C4-2B (cell line): ENCODE measurements around the gene ETFA.
A peak's percentile ranks its signal among the peaks of the same experiment; 100 is the strongest.

Experiments used
- H3K27ac ChIP-seq: fragments of 450-650 bp; 2 replicates; pipeline ENCODE4 v1.5.1; 2017
- ZFX ChIP-seq: fragments of 450-650 bp; IDR thresholded peaks from 2 replicates; pipeline ENCODE4 v1.6.1; 2017
- TF ChIP-seq, protein P1 (sequence below): fragments of 450-650 bp; conservative IDR thresholded peaks from 2 replicates; pipeline ENCODE4 v1.5.1; 2017; ENCODE audit warnings: mild to moderate bottlenecking

The ETFA gene

DNA sequence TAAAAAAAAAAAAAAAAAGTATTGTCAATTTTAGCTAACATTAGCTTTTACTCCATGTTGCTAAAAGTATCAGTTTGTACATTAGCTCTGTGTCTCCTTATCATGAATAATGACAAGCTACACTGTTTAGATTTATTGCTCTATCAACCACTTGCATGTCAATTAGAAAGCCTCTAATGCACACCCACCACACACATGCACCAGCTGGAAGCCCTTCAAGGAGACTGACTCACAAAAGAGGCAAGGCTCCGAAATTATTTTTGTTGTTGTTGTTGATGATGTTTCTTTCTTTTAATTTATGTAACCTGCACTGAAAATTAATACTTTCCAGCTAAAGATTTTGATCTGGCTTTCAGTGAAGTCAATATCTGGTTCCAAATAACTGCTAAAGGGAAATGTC lies 71.5 kb downstream of the ETFA start:
- TF ChIP-seq ZFX: no peak
- TF ChIP-seq, protein P1, sequence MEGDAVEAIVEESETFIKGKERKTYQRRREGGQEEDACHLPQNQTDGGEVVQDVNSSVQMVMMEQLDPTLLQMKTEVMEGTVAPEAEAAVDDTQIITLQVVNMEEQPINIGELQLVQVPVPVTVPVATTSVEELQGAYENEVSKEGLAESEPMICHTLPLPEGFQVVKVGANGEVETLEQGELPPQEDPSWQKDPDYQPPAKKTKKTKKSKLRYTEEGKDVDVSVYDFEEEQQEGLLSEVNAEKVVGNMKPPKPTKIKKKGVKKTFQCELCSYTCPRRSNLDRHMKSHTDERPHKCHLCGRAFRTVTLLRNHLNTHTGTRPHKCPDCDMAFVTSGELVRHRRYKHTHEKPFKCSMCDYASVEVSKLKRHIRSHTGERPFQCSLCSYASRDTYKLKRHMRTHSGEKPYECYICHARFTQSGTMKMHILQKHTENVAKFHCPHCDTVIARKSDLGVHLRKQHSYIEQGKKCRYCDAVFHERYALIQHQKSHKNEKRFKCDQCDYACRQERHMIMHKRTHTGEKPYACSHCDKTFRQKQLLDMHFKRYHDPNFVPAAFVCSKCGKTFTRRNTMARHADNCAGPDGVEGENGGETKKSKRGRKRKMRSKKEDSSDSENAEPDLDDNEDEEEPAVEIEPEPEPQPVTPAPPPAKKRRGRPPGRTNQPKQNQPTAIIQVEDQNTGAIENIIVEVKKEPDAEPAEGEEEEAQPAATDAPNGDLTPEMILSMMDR: no peak
- H3K27ac ChIP-seq: no peak overlapping the region

- TF ChIP-seq, protein P1: no peak
- no peak for TF ChIP-seq ZFX
- no peak overlapping the region for H3K27ac ChIP-seq
Observed at GRCh38 chr15:76236350-76236749, 74.9 kb downstream of the ETFA start.

DNA sequence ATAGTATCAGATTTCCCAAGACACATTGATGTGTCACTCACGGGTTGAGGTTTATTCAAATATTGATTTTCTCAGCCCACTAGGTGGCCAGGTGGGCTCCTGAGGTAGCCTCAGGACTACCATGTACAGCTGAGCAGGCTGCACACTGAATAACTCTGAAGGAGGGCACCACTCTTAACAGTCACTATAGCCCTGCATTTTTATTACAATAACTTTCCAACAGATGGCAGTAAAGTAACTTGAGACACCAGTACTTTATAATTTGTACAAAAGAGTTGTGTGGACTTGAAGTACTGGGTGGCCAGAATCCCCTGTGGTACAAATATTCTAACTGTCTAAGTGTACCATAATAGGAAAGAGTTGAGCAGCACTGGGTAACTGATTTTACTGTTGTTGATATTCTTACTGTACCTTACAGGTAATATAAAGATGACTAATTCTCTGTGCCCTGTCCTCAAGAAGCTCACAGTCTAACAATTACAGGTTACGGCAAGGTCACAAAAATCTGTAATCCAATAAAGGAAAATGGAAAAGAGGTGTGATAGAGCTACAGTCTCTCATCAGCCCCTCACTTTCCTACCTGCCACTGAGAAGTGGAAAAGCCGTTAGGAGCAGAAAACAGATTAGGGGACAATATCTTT lies 76.0 kb downstream of the ETFA start:
- H3K27ac ChIP-seq: peak overlapping the region; percentile 63; the same call in 1 of the 2 replicates
- no peak for TF ChIP-seq ZFX
- TF ChIP-seq, protein P1: peak; percentile 83

DNA sequence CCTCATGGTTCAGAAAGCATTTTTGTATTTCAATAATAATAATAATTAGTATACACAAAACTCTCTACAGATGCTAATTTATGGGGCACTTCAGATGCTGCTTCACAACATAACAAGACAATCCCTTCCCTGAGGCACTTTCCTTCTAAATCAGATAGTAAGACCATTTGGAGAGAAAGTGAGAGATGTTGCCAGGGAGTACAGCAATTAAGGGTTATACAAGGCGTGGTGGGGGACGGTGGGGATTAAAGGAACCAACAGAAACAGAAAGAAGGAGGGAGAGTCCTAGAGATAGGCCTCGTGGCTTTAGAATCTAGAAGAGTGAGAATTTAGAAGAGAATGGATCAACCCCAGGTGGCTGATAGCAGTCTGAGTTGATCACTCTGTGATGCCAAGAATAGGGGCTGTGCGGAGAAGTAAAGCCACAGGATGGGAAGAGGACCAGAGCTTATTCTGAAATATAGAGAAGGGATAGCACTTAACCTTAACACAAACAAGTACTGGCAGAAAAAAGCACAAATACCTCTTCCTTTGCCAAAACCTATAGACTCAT lies 76.9 kb downstream of the ETFA start:
- TF ChIP-seq, protein P1: no peak
- no peak for TF ChIP-seq ZFX
- H3K27ac ChIP-seq: peak overlapping the region; percentile 63; the same call in 1 of the 2 replicates

- TF ChIP-seq ZFX: no peak
- TF ChIP-seq, protein P1: no peak
- no peak overlapping the region for H3K27ac ChIP-seq
Observed at GRCh38 chr15:76233921-76234320, 77.3 kb downstream of the ETFA start.

- TF ChIP-seq, protein P1: no peak
- no peak for TF ChIP-seq ZFX
- H3K27ac ChIP-seq: no peak overlapping the region
Observed at GRCh38 chr15:76229266-76229665, 82.0 kb downstream of the ETFA start.

GRCh38 chr15:76223521-76223920 lies 87.7 kb downstream of the ETFA start:
- TF ChIP-seq ZFX: no peak
- TF ChIP-seq, protein P1: no peak
- H3K27ac ChIP-seq: no peak overlapping the region
